Suppressor macrophage (primary cell): Measurements from ENCODE around the gene DTNA.
A peak's percentile ranks its signal among the peaks of the same experiment; 100 is the strongest.
"Not testable (repeated sequence)": the region's sequence is repeated elsewhere in the genome, so short reads cannot be mapped to it uniquely, and the experiment has no call there.

ENCODE experiments used
- DNase-seq, 4 experiments: peaks; one replicate each; pipeline ENCODE4 v3.0.0-alpha.2; 2020 to 2022

The DTNA gene

DNA sequence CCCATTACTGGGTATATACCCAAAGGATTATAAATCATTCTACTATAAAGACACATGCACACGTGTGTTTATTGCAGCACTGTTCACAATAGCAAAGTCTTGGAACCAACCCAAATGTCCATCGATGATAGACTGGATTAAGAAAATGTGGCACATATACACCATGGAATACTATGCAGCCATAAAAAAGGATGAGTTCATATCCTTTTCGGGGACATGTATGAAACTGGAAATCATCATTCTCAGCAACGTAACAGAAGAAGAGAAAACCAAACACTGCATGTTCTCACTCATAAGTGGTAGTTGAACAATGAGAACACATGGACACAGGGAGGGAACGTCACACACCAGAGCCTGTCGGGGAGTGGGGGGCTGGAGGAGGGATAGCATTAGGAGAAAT, 15.6 kb downstream of the DTNA start:
- not testable (repeated sequence) for DNase-seq

DNA sequence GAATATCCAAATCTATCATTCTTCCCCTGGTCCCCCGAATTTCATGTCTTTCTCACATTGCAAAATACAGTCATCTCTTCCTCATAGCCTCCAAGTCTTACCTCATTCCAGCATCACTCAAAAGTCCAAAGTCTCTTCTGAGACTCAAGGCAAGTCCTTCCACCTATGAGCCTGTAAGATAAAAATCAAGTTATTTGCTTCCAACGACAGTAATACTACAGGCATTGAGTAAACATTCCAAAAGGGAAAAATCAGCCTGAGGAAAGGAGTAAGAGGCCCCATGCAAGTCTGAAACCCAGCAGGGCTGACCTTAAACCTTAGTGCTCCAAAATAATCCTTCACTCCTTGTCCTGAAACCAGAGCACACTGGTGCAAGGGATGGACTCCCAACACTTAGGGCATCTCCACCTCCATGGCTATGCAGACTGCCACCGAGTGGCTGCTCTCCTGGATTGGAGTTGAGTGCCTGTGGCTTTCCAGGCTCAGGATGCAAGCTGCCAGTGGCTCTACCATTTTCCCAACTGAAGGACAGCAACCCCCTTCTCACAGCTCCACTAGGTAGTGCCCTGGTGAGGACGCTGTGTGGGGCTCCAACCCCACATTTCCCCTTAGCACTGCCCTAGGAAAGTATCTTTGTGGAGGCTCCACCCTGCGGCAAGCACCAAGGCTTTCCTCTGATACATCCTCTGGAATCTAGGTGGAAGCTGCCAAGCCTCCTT, 16.3 kb downstream of the DTNA start:
- DNase-seq, result no peak

DNA sequence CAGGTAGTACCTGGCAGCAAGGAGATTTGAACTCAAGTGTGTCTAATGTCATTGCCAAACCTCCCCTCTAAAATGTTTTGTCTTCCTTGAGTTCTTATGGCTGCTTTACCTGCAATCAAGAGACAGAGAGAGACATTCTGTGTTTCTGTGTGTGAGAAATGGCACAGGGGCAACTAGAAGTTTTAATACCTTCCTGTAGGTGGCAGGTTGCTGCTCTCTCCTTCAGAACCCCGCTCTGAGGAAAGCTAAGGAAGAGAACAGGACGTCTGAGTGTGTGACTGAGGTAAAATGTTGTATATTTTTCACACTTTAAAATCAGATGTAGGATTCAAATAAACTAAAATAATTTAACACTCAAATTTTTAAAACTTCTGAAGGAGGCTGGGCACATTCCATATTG, 19.2 kb downstream of the DTNA start:
- DNase-seq, result peak in 1 of 4 experiments; percentile 8

DNA sequence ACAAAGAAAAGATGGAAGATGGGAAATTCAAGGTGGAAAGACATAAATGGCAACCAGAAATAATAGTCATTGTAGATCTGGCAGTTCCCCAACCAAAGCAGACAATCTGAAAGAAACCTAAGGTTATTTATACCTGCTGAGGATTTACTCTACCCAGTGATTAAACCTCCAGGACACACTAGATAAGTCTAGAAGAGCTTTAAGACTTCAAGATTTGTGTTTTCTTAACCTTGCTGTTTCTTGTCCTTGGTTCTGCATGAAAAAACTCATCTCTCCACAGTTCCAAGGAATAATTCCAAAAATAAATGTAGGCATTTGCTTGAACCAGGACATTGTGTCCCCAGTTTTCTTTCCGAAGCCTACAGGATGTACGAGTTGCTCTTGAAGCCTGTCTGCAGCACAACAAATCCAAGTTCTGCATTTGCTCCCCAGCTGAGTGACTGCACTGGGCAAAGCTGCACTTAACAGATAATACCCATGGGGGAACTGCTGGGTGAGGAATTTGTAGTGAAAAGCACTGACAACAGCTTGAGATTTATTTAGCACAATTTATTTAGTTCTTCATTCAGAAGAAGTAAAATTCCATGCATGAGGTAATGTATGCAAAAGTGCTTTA, 19.8 kb downstream of the DTNA start:
- DNase-seq, result peak in 2 of 4 experiments; percentile 13 to 14

DNA sequence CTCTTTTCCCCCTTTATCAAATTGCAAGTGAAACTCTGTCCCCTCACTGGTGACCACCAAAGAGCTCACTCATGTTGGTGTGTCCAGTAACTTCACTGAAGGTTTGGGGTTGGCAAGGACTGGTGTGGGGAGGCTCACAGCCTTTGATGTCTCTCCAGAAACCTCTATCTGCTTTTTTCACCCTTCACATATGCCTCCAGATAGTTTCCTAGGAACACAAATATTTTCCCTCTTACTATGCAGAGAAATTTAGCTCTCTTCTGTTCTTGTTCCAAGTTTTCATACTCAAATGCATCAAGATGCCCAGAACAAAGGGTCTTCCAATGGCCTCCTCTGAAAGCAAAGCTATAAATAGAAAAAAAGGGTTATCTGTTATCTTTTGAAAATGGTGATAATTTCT, 20.7 kb downstream of the DTNA start:
- no peak for DNase-seq

DNA sequence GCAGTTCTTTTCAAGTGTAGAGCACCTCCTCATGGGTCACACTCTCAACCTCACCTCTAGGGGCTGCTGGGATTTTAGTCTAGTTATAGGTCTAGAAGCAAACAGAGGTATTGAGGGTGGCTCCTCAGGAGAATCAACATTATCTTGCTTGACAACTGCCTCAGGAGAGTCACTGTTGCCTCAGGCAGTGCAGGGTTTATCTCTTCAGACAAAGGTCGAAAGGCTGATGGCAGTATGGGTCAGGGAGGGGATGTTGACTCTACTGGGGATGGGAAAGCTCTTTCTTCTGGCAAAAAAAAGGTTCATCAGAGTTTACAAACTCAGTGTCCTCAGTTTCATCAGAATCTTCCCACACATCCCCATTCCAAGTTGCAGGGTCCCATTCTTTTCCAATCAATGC, 24.0 kb downstream of the DTNA start:
- no peak for DNase-seq

DNA sequence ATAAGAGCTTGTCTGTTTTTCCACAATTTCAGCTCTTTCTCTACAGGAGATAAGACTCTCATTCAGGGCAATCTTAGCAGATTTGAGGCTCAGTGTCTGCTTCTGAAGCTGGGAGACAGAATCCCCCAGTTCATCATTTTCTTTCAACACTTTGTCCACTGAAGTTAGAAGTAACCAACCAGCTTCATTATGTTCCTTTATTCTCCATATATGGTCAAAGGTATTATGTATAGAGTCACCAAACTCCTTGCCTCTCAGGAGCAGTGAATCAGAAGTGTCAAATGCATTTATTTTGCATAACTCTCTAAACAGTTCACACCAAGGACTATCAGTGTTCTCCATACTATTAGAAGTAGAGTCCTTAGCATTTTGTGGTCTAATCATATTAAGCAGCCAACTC, 24.4 kb downstream of the DTNA start:
- not testable (repeated sequence) for DNase-seq

DNA sequence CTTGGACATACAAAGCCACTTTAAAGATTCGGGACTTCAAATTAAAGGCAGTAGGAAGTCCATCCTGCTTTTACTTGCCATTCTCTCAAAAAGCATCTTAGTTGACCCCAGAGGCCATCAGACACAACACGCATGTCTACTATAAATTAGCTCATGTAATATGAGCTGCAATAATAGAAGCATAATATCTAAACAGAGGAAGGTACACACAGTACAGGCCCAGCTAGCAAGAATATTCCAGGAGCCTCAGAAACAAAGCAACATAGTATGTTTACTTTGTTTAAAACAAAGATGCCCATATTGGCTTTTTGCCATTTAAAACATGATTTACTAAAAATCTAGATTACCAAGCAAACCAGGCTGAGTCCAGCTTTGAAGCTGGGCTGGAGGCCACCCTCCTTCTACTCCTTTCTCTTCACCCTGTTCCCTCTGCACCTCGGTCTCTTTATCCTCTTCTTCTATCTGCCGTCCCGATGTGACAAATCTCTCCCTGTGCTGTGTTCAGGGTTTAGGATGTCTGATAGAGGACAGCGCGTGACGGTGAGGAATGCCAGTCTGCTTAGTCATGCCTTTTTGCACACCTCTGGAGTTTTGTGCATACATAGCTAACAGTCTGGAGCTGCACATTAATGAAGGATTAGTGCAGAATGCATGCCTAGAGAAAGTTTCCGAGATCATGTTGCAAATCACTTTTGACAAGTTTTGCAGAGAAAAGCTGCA, 28.2 kb downstream of the DTNA start:
- no peak for DNase-seq

DNA sequence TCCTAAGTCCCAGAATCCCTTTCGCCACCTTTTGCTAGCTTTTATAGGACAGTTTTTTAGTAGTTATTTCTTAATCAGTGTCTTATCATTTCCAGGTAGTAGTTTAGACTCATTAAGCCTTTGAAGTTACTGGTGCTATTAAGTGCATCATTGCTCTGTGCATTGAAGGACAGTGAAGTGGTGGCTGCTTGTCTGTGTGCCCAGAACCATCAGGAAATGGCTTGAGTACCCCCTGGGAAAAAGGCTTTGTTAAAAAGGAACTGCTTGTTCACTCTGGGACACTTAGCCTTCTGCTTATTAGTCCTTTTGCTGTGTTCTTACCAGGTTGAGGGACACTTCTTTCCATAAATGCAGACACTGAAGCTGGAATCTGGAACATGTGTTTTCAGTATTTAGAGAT, 30.0 kb downstream of the DTNA start:
- DNase-seq, result no peak

DNA sequence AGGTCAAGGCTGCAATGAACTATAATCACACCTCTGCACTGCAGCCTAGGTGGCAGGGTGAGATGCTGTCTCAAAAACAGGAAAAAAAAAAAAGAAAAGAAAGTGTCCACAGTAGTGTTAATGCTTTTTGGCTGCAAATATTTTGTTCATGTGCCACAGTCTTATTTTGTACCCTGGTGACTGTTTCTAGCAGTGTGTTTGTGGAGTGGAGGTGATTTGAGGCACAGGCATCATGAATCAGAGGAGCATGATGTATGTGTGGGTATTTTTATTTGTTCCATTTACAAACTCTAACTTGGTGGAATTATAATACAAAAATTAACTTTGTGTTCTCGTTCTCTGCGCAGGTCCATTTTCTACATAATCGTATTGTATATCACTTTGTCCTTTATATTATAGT, 30.6 kb downstream of the DTNA start:
- no peak for DNase-seq

DNA sequence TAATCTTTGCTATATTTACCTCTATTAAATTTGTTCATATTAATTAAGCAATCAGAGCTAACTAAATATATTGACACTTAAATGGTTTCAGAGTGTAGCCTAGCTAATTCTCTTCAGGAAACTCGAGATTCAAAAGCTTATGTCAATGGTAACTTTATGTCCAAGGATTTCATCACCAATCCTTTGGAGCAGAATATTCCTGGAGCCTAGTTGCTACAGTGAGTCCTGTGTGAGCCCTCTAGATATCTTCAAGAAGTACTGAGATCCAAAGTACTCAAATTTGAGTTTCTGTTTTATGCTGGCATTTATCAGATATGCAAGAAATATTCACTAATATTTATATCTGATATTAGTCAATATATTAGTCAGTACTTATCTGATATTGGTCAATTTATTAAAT, 31.3 kb downstream of the DTNA start:
- DNase-seq, result no peak

DNA sequence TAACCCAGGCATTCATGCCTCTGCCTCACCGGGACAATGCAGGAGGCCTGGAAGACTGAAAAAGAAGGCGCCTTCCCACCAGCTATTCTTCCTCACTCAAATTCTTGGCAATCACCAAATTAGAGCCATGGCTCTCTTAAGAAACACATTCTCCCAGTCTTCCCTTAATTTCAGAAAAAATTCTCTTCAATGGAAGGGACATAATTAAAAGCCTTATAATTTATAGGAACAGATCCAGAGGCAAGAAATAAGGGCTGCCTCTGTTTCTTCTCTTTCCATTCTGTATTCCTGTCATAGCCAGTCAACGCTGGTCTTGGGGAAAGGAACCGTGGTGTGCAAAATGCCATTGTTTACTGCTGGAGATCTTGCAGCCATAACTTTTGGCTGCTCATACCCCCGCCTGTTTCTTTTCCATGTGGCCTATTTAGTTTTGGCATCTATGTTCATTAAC, 32.8 kb downstream of the DTNA start:
- no peak for DNase-seq

DNA sequence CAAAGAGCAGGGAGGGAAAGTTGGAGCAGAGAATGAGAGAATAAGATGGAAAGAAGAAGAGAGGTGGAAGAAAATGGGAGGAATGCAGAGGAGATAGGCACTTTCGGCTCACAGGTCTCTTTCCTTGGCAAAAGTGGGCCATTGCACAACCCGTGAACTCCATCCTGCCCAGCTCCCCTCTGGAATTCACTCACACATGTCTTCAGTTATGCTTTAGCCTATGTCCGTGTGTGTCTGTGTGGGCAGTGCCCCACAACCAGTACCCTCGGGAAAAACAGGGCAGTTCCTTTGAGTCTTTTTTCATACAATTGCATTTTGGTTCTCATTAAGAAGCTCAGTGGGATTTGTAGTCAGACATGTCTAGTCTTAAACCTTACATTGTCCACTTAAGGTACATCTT, 34.5 kb downstream of the DTNA start:
- DNase-seq, result no peak

DNA sequence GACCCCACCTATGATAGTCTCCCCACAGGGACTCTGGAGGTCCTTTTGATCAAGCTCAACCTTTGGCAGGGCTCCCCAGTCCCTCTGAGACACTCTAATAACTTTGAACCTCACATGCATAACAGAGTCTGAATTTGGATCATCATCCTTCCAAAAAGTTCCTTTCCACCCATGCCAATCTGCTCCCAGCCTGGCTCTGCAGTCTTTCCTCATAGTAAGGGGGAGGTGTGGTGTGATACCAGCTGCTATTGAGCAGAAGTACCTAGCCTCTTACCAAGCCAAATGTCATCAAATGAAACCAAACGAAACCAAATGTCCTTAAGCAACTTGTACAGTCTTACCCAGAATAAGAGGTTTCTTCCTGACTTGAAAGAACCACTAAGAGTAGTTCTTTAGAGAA, 36.5 kb downstream of the DTNA start:
- no peak for DNase-seq

DNA sequence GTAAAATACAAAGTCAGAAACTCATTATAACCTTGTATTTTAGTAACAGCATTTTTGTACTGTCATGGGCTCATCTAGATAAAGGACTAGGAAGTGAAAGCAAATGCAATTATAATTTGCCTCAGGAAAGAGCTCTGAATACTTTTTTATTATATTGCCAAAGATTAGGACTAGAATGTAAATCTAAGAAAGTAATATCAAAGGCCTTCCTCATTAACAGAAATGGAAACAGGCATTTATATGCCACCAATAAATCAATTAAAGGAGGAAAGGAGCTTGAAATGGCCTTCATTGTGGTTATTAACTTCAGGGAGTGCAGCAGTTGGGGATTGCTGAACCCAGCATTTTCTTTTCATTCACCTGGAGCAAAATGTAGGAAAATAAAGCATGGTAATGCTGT, 39.6 kb downstream of the DTNA start:
- DNase-seq, result no peak

DNA sequence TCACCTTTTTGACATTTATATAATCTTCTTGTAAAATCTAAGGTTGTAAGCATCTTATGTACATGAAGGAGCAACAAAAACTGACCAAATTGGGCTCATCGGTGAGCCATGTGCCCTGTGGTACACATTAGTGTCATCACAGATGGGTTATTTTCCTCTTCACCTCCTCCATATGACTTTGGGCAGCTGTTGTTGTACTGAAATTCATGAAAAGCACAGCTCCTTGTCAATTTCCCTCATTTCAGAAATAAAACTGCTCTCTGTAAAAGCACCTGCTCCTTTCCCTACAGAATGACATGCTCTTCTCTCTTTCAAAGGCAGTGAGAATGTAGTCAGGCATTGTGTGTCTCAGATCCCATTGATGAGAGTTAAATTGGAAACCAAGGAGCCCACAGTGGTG, 42.0 kb downstream of the DTNA start:
- DNase-seq, result no peak

DNA sequence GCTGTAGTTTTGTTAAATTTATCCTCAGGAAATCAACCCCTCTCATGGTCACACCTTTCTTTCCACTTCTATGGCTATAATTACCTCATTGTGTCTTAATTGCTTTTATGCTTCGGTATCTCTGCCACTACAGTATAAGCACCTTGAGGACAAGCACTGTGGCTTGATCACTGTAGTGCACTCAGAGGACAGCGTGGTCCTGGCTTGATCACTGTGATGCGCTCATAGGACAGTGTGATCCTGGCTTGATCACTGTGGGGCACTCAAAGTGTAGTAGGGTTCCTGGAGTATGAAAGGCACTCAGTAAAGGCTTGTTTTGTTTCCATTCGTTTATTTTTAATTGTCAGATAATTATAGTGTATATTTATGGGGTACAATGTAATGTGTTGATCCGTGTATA, 44.2 kb downstream of the DTNA start:
- DNase-seq, result no peak

DNA sequence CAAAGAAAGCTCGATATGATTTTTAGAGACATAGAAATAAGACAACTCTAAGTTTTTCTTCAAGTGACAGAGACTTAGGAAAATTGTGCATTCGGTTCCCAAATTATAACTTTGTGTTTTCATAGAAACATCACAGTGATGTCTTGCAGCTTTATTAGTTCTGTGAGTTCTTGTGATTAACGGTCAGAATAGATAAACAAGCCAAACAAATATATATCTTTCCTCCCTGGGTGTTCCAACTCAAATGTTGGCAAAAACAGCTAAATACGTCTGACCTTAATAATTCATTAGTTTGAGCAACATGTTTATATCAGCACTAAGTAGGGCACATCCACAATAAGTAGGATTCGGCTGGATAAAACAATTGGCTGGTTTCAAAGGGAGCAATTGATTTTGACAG, 47.6 kb downstream of the DTNA start:
- no peak for DNase-seq

DNA sequence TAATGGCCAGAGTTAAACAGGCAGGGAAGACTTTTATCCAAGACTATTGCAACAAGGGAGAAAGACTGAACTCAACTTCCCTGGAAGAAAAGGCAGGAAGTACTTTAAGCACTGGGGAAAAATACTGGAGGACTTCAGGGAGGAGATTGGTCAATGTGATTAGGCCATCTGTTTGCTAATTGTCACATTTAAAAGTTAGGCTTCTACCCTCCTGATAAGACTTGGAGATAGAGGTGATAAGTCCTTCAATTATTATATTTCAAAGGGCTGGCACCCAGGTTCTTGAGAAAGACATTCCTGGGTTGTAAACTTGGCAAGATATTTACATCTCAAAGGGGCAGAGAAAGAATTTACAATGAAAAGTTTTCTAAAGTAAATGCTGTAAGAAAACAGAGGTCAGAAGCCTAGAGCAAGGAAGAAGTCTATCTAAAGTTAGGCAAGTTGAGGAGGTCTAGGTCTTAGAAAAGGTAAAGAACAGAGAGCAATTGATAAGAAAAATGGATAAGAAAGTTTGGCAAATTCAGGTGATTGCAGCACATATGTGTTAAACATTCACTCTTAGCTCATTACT, 48.4 kb downstream of the DTNA start:
- DNase-seq, result no peak

DNA sequence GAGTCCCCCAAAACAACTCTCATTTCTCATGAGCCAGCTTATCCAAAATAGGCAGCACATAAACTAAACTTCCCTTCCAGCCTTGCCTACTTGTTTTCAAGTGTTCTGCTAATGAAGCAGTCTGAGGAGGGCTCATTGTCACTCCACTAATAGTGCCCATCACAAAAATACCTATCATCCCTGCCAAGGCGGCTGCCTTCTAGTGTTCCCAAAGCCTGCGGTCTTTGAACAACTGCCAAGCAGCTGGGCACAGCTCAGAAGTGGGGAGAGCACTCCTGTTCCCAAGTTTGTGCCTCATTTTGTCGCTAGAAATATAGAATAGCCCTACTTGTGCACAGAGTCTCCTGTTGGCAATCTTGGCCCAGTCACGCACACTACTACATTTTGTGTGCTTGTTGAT, 50.3 kb downstream of the DTNA start:
- no peak for DNase-seq

DNA sequence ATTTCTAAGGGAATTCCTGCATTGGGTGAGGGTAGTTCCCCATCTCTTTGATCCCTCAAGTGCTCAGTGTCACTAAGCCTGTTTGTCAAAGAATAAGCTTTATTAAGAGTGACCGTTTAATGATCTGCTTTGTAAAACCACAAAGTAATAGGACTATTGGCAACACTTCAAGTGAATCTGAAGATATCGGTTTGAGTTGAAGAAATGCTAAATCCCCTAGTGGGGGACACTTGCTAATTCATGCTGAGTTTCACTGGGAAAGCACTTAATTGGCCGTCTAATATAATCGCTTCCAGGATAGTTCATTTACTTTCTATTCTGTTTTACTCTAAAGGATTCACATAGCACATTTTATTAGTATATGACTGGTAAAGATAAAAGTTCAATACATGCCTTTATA, 54.4 kb downstream of the DTNA start:
- no peak for DNase-seq

DNA sequence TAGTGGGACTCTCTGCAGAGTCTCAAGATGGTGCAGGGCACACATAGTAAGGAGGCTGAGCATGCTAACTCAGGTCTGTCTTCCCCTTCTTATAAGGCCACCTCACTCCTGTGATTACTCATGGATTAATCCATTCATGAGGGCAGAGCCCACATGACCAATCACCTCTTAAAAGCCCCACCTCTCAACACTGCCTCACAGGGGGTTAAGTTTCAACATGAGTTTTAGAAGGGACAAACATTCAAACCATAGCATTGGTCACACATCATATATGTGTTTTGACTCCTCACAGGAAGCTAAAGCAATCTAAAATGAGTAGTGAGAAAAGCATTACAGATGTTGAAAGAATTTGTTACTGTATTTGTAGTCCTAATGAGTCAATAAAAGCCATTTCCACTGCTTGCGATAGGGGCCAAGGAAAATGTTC, 57.5 kb downstream of the DTNA start:
- no peak for DNase-seq

DNA sequence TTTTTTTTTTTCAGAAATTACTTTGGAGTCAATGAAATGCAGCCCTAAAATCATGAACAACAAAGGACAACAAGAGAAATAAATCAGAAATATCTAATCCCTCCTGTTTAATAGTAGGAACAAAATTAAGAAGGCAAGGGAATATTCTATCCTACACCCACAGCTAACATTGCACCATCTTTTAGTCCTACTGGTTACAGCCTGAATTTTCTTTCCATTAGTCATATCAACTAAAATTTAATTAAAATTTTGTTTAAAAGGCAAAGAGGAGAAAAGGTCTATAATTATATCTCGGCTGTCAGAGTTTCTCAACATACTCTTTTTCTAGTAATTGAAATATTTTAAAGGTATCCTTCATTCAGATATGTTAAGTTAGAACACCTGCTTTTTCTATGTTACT, 61.9 kb downstream of the DTNA start:
- DNase-seq, result no peak

DNA sequence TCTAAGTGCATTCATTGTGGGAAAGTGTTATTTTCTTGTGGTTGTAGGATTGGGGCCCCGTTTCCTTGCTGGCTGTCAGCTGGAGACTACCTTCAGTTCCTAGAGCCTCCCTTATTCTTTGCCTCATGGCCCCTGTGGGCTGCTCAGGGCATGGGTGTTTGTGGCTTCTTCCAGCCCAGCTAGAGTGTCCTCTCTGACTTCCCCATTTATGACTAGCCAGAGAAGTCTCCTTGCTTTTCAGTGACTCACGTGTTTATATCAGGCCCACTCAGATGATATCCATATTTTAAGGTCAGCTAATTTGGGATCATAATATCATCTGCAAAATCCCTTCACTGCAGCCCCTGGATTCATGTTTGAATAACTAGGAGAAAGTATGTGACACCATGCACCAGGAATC, 62.8 kb downstream of the DTNA start:
- peak; percentile 41 to 75 (median 68) for DNase-seq
